ENCODE data around the gene AXIN1. TPM values are rescaled to one million over a fixed set of nuclear protein-coding genes. Genes with fewer than 3 reads are reported as not detected.
"Not testable (repeated sequence)": the region's sequence is repeated elsewhere in the genome, so short reads cannot be mapped to it uniquely, and the experiment has no call there.

Gene AXIN1
- total RNA-seq, 1 donor = 13.4 TPM

DNA sequence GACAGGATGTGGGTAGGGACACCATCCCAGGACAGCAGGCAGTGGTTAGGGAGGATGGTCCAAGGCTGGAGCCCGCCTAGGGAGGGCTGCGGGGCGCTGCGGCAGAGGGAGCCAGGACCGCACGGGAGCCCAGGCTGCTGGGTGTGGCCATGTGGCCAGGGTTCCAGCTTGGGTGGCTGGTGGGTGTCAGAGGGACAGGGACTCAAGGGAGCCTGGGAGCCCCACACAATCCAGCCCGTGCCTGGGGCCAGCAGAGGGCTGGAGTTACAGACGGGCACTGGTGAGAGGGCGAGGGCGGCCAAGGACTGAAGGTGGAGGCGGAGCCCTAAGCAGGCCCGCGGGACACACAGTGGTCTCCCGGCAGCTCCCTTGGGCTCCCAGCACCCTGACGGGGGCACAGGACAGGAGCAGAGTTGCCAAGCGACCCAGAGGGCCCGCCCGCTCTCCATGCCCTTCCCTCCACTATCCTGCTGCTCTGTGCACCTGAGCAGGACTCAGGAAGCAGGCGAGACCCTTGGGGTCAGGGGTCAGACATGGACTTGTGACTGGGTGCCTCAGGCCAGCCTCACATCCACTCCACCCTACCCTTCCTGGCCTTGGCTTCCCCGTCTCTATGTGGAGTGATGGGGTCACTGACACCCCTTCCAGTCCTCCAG is 10.7 kb upstream of the AXIN1 start:
- no peak for DNase-seq (ENCODE audit: low read depth)
- TF ChIP-seq, protein P1, sequence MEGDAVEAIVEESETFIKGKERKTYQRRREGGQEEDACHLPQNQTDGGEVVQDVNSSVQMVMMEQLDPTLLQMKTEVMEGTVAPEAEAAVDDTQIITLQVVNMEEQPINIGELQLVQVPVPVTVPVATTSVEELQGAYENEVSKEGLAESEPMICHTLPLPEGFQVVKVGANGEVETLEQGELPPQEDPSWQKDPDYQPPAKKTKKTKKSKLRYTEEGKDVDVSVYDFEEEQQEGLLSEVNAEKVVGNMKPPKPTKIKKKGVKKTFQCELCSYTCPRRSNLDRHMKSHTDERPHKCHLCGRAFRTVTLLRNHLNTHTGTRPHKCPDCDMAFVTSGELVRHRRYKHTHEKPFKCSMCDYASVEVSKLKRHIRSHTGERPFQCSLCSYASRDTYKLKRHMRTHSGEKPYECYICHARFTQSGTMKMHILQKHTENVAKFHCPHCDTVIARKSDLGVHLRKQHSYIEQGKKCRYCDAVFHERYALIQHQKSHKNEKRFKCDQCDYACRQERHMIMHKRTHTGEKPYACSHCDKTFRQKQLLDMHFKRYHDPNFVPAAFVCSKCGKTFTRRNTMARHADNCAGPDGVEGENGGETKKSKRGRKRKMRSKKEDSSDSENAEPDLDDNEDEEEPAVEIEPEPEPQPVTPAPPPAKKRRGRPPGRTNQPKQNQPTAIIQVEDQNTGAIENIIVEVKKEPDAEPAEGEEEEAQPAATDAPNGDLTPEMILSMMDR (IDR thresholded peaks at IDR 0.05; ENCODE audit: insufficient read depth, low read length) = no peak

DNA sequence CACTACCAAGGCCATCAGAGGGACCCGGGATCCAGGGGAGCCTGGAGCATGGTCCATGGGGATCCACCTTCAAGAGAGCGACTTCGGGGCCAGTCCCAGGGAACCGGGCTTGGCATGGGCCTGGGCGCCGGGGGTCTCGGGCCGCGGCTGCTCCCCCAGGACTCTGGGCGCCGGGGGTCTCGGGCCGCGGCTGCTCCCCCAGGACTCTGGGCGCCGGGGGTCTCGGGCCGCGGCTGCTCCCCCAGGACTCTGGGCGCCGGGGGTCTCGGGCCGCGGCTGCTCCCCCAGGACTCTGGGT is 10.1 kb upstream of the AXIN1 start:
- not testable (repeated sequence) for H3K4me3 ChIP-seq (ENCODE audit: low read depth, low read length); DNase-seq (ENCODE audit: low read depth)

More for the DNA sequence above, 10.7 kb upstream of the AXIN1 start:
- no peak overlapping the region for H3K4me3 ChIP-seq (ENCODE audit: low read depth, low read length)

DNA sequence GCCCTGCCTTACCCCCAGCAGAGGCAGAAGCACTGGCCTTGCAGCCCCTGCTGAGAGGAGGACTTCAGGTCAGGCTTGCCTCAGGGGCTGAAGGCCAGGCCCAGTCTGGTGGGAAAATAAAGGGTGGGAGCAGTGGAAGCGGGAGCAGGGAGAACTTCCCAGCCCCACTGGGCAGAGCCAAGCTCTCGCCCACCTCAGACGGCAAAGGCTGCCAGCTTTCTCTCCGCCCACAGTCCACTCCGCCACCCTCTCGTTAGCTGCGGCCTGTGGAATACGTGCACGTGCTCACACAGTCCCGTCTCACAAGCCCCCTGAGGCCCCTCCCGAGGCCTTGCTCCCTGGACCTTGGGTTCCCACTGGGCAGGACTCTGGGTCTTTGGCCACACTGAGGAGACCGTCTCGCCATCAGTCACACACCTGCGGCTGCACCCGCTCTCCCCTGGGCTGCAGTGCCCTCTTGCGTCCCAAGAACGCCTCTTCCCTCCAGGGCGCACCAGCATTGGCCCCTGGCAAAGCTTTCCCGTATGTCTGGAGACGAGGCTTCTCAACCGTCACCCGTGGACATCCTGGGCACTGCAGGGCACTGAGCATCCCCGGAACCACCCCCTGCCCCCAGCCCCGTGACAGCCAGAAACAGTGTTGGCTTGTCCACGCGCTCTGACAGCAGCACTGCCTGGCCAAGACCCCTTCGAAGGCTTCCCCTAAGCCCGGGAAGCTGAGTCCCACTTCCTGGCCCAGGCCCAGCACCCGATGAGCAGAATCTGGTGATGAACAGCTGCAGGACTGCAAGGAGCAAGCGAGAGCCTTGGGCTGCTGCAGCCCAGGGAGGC is 9.6 kb upstream of the AXIN1 start:
- TF ChIP-seq, protein P1 (IDR thresholded peaks at IDR 0.05; ENCODE audit: insufficient read depth, low read length) = peak; percentile 80
- no peak overlapping the region for H3K4me3 ChIP-seq (ENCODE audit: low read depth, low read length)

DNA sequence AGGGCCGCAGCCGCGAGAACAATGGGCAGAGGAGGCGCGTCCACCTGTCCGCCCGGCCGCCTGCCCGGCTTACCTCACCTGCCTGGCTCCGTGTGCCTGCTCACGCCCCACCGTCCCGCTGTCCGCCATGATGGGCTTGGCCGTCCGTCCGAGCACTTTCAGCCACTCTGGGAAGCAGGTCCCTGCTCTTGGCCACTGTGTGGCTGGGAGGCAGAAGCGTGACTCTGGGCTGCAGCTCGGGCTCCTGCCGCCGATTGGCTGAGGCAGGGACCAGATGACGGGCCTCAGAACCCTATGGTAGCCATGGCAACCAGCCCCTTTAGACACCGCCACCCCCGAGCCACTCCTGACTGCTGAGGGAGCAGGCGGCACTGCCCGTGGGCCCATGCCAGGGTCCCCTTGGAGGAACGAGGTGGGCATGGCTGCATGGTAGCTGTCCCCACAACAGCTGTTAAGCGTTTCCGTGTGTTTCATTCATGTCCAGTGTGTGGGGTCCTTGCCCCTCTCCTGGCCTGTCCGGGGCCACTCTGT is 8.9 kb upstream of the AXIN1 start:
- TF ChIP-seq, protein P1 (IDR thresholded peaks at IDR 0.05; ENCODE audit: insufficient read depth, low read length) = no peak
- H3K4me3 ChIP-seq (ENCODE audit: low read depth, low read length) = no peak overlapping the region
- no peak for DNase-seq (ENCODE audit: low read depth)

More for the DNA sequence above, 9.6 kb upstream of the AXIN1 start:
- peak; percentile 65 for DNase-seq (ENCODE audit: low read depth)

DNA sequence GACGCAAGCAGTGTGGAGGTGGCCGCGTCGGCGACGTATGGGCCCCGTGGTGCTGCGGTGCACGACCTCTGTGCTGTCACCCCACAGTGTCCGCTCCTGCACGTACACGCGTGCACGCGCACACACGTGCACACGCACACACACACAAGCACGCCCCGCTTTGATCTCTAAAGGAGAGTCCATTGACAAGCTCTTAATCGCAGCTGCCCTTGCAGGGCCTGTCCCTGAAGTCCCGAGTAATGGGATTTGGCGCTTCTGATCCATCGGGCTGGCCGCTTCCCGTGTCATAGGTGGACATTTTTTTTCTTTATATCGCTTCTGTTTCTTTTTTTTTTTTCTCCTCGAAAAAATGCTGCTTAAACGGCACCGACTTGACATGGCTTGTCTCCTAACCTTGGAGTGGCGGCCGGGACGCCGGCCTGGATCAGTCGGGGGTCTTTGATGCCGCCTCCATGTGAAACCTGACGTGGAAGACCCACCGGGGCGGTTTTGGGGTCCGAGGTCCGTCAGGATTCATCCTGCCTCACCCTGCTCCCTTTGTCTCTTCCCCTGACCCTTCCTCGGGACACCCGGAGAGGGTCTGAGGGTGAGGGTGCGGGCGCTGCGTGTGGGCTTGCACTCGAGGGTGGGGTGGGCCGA is 8.3 kb upstream of the AXIN1 start:
- no peak for DNase-seq (ENCODE audit: low read depth)
- H3K4me3 ChIP-seq (ENCODE audit: low read depth, low read length) = no peak overlapping the region
- TF ChIP-seq, protein P1 (IDR thresholded peaks at IDR 0.05; ENCODE audit: insufficient read depth, low read length) = no peak

DNA sequence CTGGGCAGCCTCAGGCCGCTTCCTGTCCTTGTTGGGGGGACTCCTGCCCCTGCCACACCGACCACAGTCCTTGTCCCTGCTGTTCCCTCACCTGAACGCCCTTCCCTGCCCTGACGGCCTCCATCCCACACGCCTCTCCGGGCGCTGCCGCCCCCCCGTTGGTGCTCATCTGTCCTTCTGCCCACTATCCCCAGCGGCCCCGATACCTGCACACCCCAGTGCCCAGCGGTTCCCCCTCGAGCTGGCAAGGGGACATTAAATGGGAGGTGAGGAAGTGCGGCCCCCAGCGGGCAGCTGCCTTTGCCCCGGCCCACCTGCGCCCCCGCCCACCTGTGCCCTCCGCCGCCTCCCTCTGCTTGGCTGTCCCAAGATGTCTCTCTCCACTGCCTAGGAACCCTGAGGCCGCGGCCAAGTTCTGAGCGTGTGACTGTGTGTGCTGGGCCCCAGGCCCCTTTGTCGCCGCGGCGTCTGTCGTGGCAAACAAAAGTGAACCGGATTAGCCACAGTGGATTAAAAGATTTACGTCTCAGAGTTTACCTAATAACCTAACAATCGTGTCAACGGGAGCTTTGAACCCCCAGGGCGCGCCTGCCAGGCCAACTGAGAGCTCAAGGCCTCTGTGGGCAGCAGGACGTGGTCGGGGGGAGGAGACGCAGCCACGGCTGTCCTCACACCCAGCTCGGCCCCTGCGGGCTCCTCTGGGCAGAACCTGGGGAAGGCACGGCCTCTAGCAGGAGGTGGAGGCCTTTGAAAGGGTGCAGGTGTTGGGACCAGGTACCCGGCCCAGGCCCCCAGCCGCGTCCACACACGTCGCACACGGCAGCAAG is 7.6 kb upstream of the AXIN1 start:
- TF ChIP-seq, protein P1 (IDR thresholded peaks at IDR 0.05; ENCODE audit: insufficient read depth, low read length) = no peak
- H3K4me3 ChIP-seq (ENCODE audit: low read depth, low read length) = no peak overlapping the region
- no peak for DNase-seq (ENCODE audit: low read depth)
